H1 (cell line): ENCODE measurements around the gene ZNF280C. TPM values are rescaled to one million over a fixed set of nuclear protein-coding genes. Genes with fewer than 3 reads are reported as not detected.

Experiments
- CTCF ChIA-PET: fragments of 300-600 bp; sonication (Branson Sonifier 250); formaldehyde crosslinking; loops from one replicate; lab custom pipeline; 2021; ENCODE audit not compliant: partially characterized antibody; lab: Charles Lee
- POLR2A ChIA-PET: fragments of 300-600 bp; sonication (Branson Sonifier 250); formaldehyde crosslinking; loops from one replicate; lab custom pipeline; 2021; ENCODE audit warnings: inconsistent platforms; ENCODE audit not compliant: partially characterized antibody; lab: Charles Lee
- DNase-seq, 2 experiments: peaks; one replicate each; pipeline versions ENCODE4 v3.0.0 to v3.0.0-alpha.2; 2010 to 2022; ENCODE audit warnings: low spot score in 2 of 2, low read depth in 1 of 2, mixed read lengths in 1 of 2
- FAIRE-seq: peaks from 2 replicates; lab custom pipeline; 2011; peaks lifted over from hg19 to GRCh38; lab: Jason Lieb, UNC
- H2AFZ ChIP-seq: 2 replicates; pipeline ENCODE4 v1.8.1; 2012; ENCODE audit warnings: low read length, inconsistent platforms
- H2AK5ac ChIP-seq: 2 replicates; pipeline ENCODE4 v1.6.1; 2013; ENCODE audit warnings: low read depth, low read length
- H2BK120ac ChIP-seq: replicated peaks from 2 replicates; pipeline ENCODE3; 2013; ENCODE audit warnings: low read depth, low read length, inconsistent platforms
- H2BK12ac ChIP-seq: 2 replicates; pipeline ENCODE4 v1.6.1; 2013; ENCODE audit warnings: low read depth, low read length
- H2BK15ac ChIP-seq: 2 replicates; pipeline ENCODE4 v1.6.1; 2013; ENCODE audit warnings: low read length
- H2BK20ac ChIP-seq: 2 replicates; pipeline ENCODE4 v1.6.1; 2013; ENCODE audit warnings: low read length
- H2BK5ac ChIP-seq: 2 replicates; pipeline ENCODE4 v1.6.1; 2013; ENCODE audit warnings: low read depth, low read length
- H3K14ac ChIP-seq: 2 replicates; pipeline ENCODE4 v1.6.1; 2013; ENCODE audit warnings: inconsistent platforms; ENCODE audit not compliant: insufficient read length
- H3K18ac ChIP-seq: 2 replicates; pipeline ENCODE4 v1.6.1; 2013; ENCODE audit warnings: low read length; ENCODE audit errors: extremely low read depth
- H3K23ac ChIP-seq: 2 replicates; pipeline ENCODE4 v1.6.1; 2013; ENCODE audit warnings: inconsistent platforms; ENCODE audit not compliant: insufficient read length
- H3K23me2 ChIP-seq: 2 replicates; pipeline ENCODE4 v1.6.1; 2013; ENCODE audit warnings: low read depth, low read length
- H3K27ac ChIP-seq: 2 replicates; pipeline ENCODE4 v1.6.1; 2011; ENCODE audit warnings: low read depth, low read length, inconsistent platforms
- H3K27me3 ChIP-seq, 4 experiments: replicated peaks in 1 of 4; 1 replicate in 1 of 4; 2 replicates in 3 of 4; pipeline versions ENCODE4 v1.6.1 to v1.8.1; 2011 to 2013; ENCODE audit warnings: low read length in 3 of 4, mild to moderate bottlenecking in 3 of 4, inconsistent platforms in 2 of 4, mixed read lengths in 2 of 4, moderate library complexity in 1 of 4; ENCODE audit not compliant: control insufficient read depth in 3 of 4, insufficient read depth in 3 of 4; ENCODE audit errors: extremely low read depth in 1 of 4
- H3K36me3 ChIP-seq, 4 experiments: 2 replicates each; pipeline versions ENCODE4 v1.6.1 to v1.8.1; 2011 to 2013; ENCODE audit warnings: mild to moderate bottlenecking in 4 of 4, low read length in 3 of 4, moderate library complexity in 2 of 4, control low read depth in 1 of 4, inconsistent platforms in 1 of 4; ENCODE audit not compliant: insufficient read depth in 4 of 4, control insufficient read depth in 2 of 4
- H3K4ac ChIP-seq: replicated peaks from 2 replicates; pipeline ENCODE3; 2013; ENCODE audit warnings: low read length, low read depth, mixed read lengths, inconsistent platforms; ENCODE audit not compliant: insufficient read length
- H3K4me1 ChIP-seq, 4 experiments: replicated peaks in 1 of 4; 1 replicate in 1 of 4; 2 replicates in 3 of 4; pipeline versions ENCODE4 v1.6.1 to v1.8.1; 2011 to 2013; ENCODE audit warnings: low read length in 3 of 4, inconsistent platforms in 2 of 4, mixed read lengths in 1 of 4; ENCODE audit not compliant: insufficient read depth in 4 of 4, control insufficient read depth in 3 of 4
- H3K4me2 ChIP-seq, 2 experiments: 2 replicates each; pipeline versions ENCODE4 v1.6.1 to v1.8.1; 2011 to 2013; ENCODE audit warnings: low read depth in 2 of 2, low read length in 2 of 2, control low read depth in 1 of 2, inconsistent platforms in 1 of 2, mild to moderate bottlenecking in 1 of 2; ENCODE audit not compliant: insufficient read depth in 1 of 2
- H3K4me3 ChIP-seq, 4 experiments: fragments of 200-600, 300-600 bp in 1 of 4; sonication (generic), shearing (Covaris generic), sonication (Bioruptor Twin) in 1 of 4; 2 replicates each; pipeline versions ENCODE4 v1.5.1 to v1.8.1; 2011 to 2016; ENCODE audit warnings: low read length in 4 of 4, low read depth in 3 of 4, control low read depth in 2 of 4, inconsistent platforms in 2 of 4, mild to moderate bottlenecking in 2 of 4, mixed read lengths in 1 of 4, moderate library complexity in 1 of 4; ENCODE audit not compliant: insufficient read depth in 2 of 4; ENCODE audit errors: extremely low read depth in 1 of 4
- H3K56ac ChIP-seq: replicated peaks from 2 replicates; pipeline ENCODE3; 2013; ENCODE audit warnings: low read depth, mild to moderate bottlenecking, mixed read lengths, low read length, inconsistent platforms; ENCODE audit not compliant: insufficient read length
- H3K79me1 ChIP-seq: 2 replicates; pipeline ENCODE4 v1.6.1; 2013; ENCODE audit warnings: low read depth, low read length, control low read depth
- H3K79me2 ChIP-seq, 2 experiments: 2 replicates each; pipeline versions ENCODE4 v1.6.1 to v1.8.1; 2012 to 2013; ENCODE audit warnings: low read length in 2 of 2, mild to moderate bottlenecking in 2 of 2, inconsistent platforms in 1 of 2; ENCODE audit not compliant: insufficient read depth in 2 of 2, control insufficient read depth in 1 of 2
- H3K9ac ChIP-seq, 4 experiments: replicated peaks in 1 of 4; 1 replicate in 1 of 4; 2 replicates in 3 of 4; pipeline versions ENCODE4 v1.6.1 to v1.8.1; 2011 to 2013; ENCODE audit warnings: low read depth in 3 of 4, low read length in 3 of 4, control low read depth in 2 of 4, mild to moderate bottlenecking in 2 of 4, moderate library complexity in 2 of 4, inconsistent platforms in 1 of 4; ENCODE audit errors: extremely low read depth in 1 of 4
- H3K9me3 ChIP-seq, 2 experiments: 2 replicates each; pipeline versions ENCODE4 v1.6.1 to v1.8.1; 2012 to 2013; ENCODE audit warnings: mild to moderate bottlenecking in 2 of 2, moderate library complexity in 2 of 2, control low read depth in 1 of 2, inconsistent platforms in 1 of 2, low read depth in 1 of 2, low read length in 1 of 2, mixed read lengths in 1 of 2; ENCODE audit not compliant: insufficient read depth in 2 of 2
- H4K20me1 ChIP-seq, 2 experiments: replicated peaks in 1 of 2; 2 replicates each; pipeline versions ENCODE3 to v1.8.1; 2011 to 2013; ENCODE audit warnings: inconsistent platforms in 2 of 2, low read length in 2 of 2, mild to moderate bottlenecking in 1 of 2; ENCODE audit not compliant: insufficient read depth in 2 of 2, control insufficient read depth in 1 of 2
- H4K5ac ChIP-seq: 2 replicates; pipeline ENCODE4 v1.6.1; 2013; ENCODE audit warnings: low read length, low read depth, mixed read lengths, inconsistent platforms; ENCODE audit not compliant: insufficient read length
- H4K8ac ChIP-seq: 2 replicates; pipeline ENCODE4 v1.8.0; 2013; ENCODE audit warnings: mild to moderate bottlenecking, moderate library complexity, low read length, inconsistent platforms; ENCODE audit not compliant: insufficient read depth; ENCODE audit errors: extremely low read depth
- H4K91ac ChIP-seq: replicated peaks from 2 replicates; pipeline ENCODE3; 2013; ENCODE audit warnings: low read length, mixed read lengths, inconsistent platforms; ENCODE audit not compliant: insufficient read length
- PHF8 ChIP-seq: fragments of 200-600 bp; sonication (generic); conservative IDR thresholded peaks from 2 replicates; pipeline ENCODE4 v1.7.1; 2012; ENCODE audit warnings: low read depth, mild to moderate bottlenecking, inconsistent platforms, low read length, moderate library complexity
- SAP30 ChIP-seq: fragments of 300-600 bp; sonication (generic); IDR thresholded peaks from 2 replicates; pipeline ENCODE4 v1.7.1; 2012; ENCODE audit warnings: low read length, moderate library complexity, mild to moderate bottlenecking, inconsistent platforms; ENCODE audit not compliant: insufficient read depth, insufficient replicate concordance
- WGBS, 2 experiments: shearing (Covaris generic) in 1 of 2; methylation state at CpG; one replicate each; pipeline versions ENCODE4 v1.1.6 to v1.1.7; 2013 to 2015; ENCODE audit warnings: low lambda C conversion rate in 2 of 2, mixed read lengths in 2 of 2, inconsistent platforms in 1 of 2, low coverage in 1 of 2, missing lambda C conversion rate in 1 of 2; ENCODE audit not compliant: insufficient replicate concordance in 2 of 2, insufficient coverage in 1 of 2, insufficient read length in 1 of 2; ENCODE audit errors: extremely low coverage in 1 of 2, missing lambda C conversion rate in 1 of 2; 5-methylcytosine and 5-hydroxymethylcytosine counted together
- polyA plus RNA-seq, 7 experiments: library from polyadenylated mRNA; depleted of rRNA in 3 of 7; stranded (reverse) in 5 of 7; unstranded in 2 of 7; fragments of >200 nt in 5 of 7; fragments of 200-250 nt in 2 of 7; gene quantifications; 1 replicate in 5 of 7; 2 replicates in 1 of 7; 4 replicates in 1 of 7; pipeline versions ENCODE4 v1.2.1 to v1.2.3, GENCODE V29; 2011 to 2013; ENCODE audit warnings: missing spikeins in 2 of 7, mixed read lengths in 2 of 7
- total RNA-seq: library from RNA; stranded (reverse); fragmentation: NEBNext Ultra II Directional; extraction: Animal tissue kit (Norgen Biotek cat#: 25700); gene quantifications from 2 replicates; pipeline ENCODE4 v1.2.1, GENCODE V29; 2021

Gene ZNF280C
- total and polyA plus RNA-seq, 2 of the 8 experiments (the other 6 are each of a cell fraction or from before 2014, with no cell fraction given), result 8.4 to 13.4 TPM

DNA sequence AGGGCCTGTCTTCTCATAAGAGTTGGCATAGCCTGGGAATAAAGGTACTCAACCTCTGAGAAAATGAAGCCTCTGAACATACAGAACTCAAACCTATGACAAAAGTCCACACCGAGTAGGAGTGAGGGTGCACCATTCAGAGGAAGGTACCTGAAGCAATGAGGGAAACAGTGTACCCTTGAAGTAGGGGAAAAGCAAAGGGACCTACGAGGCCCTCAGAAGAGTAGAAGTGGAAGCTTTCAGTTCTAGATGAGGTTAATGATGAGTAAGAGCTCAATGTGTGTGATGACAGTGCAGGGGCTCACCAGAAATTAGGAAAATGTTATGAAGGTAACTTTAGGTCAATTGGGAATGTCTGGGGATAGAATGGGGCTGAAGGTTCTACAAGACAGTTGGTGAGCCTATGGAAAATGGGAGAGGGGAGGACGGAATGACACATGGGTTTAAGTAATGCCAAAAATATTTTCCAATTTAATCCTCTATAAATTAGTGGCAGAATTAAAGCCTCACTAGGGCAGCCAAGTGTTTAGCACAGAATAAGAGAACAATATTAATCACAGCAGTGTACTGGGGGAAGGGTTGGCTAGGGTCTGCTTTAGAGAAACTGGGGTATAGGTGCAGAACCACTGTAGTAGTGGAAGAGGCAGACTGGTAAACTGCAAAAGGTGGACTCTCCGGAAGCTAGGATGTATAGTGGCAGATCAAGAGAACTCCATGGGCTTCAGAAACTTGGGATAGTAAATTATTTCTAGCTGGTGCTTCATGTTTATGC, 57.1 kb downstream of the ZNF280C start:
- WGBS, 2 experiments, result 76% methylated on average over 4 of the region's 4 CpGs; no CpG with 5 or more reads in 1 of the 2 experiments
- Histone ChIP-seq H2BK120ac (no peak overlapping the region), H2BK20ac (no peak overlapping the region), H4K8ac (no peak overlapping the region), H3K23me2 (no peaks in the 10 kb centered on the region), H3K27me3 (no peaks in the 10 kb centered on the region), H3K4ac (no peak overlapping the region), H4K5ac (no peak overlapping the region), H3K23ac (no peak overlapping the region), H3K36me3 (peaks cover 0 to 43% (median 17%) of the 10 kb centered on the region in 4 experiments; a peak in 5 of 8 replicates), H3K9me3 (no peaks in the 10 kb centered on the region), H3K4me2 (no peak overlapping the region), H2AFZ (no peak overlapping the region), H4K91ac (no peak overlapping the region), H3K56ac (no peak overlapping the region), H2BK12ac (no peak overlapping the region), H3K27ac (no peak overlapping the region), H3K18ac (no peak overlapping the region), H3K79me1 (no peaks in the 10 kb centered on the region), H3K4me1 (no peaks in the 10 kb centered on the region), H3K4me3 (no peak overlapping the region), H3K9ac (no peak overlapping the region), H2AK5ac (no peak overlapping the region), H3K79me2 (no peaks in the 10 kb centered on the region), H2BK15ac (no peak overlapping the region), H3K14ac (no peak overlapping the region), H2BK5ac (no peak overlapping the region), H4K20me1 (peaks cover 0 to 1% of the 10 kb centered on the region in 2 experiments)
- ChIA-PET CTCF (no interaction called here), POLR2A (no interaction called here)
- no peak for DNase-seq
- TF ChIP-seq PHF8, result no peak
- no peak for TF ChIP-seq SAP30
- FAIRE-seq, result no peak
